K562 (cell line): ENCODE results near the gene KAZN.

Source experiments
- CTCF ChIP-seq, 3 experiments: IDR thresholded peaks in 2 of 3; conservative IDR thresholded peaks in 1 of 3; 2 replicates each; pipeline ENCODE4 v1.5.1; 2011 to 2012; ENCODE audit warnings: low read length in 3 of 3, mild to moderate bottlenecking in 3 of 3, control low read depth in 2 of 3, improper control_type of control experiment in 1 of 3, inconsistent platforms in 1 of 3, low read depth in 1 of 3, mixed read lengths in 1 of 3, moderate library complexity in 1 of 3; ENCODE audit not compliant: insufficient read depth in 2 of 3
- ESRRA ChIP-seq: fragments of 450-650 bp; IDR thresholded peaks from 2 replicates; pipeline ENCODE4 v1.6.1; 2014; ENCODE audit warnings: low read depth, mild to moderate bottlenecking, moderate library complexity, borderline replicate concordance
- MAFG ChIP-seq: fragments of 450-650 bp; conservative IDR thresholded peaks from 2 replicates; pipeline ENCODE4 v1.6.1; 2016; ENCODE audit warnings: missing genetic modification characterization, missing compliant biosample characterization
- TCF7L2 ChIP-seq: fragments of 150-350 bp; IDR thresholded peaks from 2 replicates; pipeline ENCODE4 v1.6.1; 2016; ENCODE audit warnings: low read depth, mild to moderate bottlenecking, low read length, moderate library complexity
- TFE3 ChIP-seq: fragments of 450-650 bp; formaldehyde crosslinking; IDR thresholded peaks from 2 replicates; pipeline ENCODE4 v1.4.0; 2020; ENCODE audit warnings: mild to moderate bottlenecking, mixed read lengths
- ZBED1 ChIP-seq: IDR thresholded peaks from 2 replicates; pipeline ENCODE4 v1.6.1; 2014

DNA sequence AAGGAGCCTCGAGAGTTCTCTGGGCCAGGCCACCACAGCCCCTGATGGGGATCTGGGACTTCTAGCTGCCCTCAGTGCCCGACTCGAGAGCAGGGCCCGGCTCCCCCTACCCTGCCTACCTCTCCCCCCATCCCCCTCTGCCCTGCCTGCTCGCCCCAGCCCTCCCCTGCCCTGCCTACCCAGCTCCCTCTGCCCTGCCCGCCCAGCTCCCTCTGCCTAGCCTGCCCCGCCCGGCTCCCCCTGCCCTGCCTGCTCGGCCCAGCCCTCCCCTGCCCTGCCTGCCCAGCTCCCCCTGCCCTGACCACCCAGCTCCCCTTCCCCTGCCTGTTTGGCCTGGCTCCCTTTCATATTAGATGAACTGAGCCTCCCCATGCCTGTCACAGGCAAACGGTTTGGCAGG, 437.6 kb downstream of the KAZN start:
- TF ChIP-seq TCF7L2 (no peak), ESRRA (no peak), CTCF (IDR thresholded peaks at IDR 0.05 in 2 of 3, conservative IDR thresholded peaks at IDR 0.05 in 1 of 3; ENCODE audit: insufficient read depth in 2 of 3, low read depth in 1 of 3, low read length in 3 of 3) (no peak), MAFG (tag) (no peak), TFE3 (no peak), ZBED1 (no peak)
